NB4 (cell line): ENCODE measurements around the gene SCAMP4.

Experiments used
- CTCF ChIP-seq: IDR thresholded peaks from one replicate; pipeline ENCODE4 v1.5.1; 2012; ENCODE audit warnings: low read depth, low read length
- POLR2A ChIP-seq: IDR thresholded peaks from 2 replicates; pipeline ENCODE4 v1.6.1; 2011; ENCODE audit warnings: mild to moderate bottlenecking; ENCODE audit not compliant: insufficient read length; ENCODE audit errors: extremely low read depth

DNA sequence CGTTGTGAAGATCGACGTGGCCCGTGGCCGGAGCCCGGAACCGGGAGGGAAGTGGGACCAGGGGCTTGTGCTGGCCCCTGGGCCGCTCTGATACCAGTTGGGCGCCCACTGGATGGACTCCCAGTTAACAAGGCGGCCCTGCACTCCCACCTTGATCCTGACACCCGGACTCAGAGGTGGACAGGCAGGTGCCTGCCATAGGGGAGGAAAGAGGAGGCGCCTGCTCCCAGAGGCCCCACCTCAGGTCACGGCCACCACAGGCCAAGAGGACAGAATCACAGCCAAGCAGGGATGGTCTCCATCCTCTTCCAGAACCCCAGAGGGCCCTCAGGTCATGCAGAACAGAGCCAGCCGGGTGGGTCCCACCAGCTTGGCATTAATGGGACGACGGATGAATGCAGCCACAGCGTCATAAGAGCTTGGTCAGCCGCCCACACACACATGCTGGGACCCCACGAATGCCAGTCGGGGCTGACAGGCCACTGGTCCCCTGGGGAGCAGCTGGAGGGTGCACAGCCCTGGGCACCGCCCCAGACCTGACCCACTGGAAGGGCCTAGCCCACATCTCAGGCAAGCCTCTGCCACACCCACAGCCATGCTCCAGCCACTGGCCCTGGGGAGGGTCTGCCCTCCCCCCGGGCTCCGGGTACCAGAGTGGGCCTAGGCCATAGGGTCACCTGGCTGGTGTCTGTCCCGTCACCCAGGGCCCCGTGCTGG, 32.2 kb upstream of the SCAMP4 start:
- TF ChIP-seq CTCF: no peak
- TF ChIP-seq POLR2A: no peak
